Ascending aorta (tissue), 2 donors: Measurements from ENCODE around the gene ZNF576. TPM values are rescaled to one million over a fixed set of nuclear protein-coding genes. Genes with fewer than 3 reads are reported as not detected.

Experiments used
- DNase-seq, 2 donors: peaks; one replicate each; pipeline ENCODE4 v3.0.0-alpha.2; 2019; ENCODE audit warnings: low spot score in 2 of 2
- H3K27ac ChIP-seq, 2 donors: fragments of 200-600 bp; sonication (generic); one replicate each; pipeline ENCODE4 v1.5.1; 2016 to 2017; ENCODE audit warnings: mild to moderate bottlenecking in 1 of 2
- H3K27me3 ChIP-seq: fragments of 200-600 bp; sonication (generic); one replicate; pipeline ENCODE4 v1.5.1; 2017
- H3K36me3 ChIP-seq, 2 donors: fragments of 200-600 bp; sonication (generic); one replicate each; pipeline ENCODE4 v1.5.1; 2016
- H3K4me1 ChIP-seq, 2 donors: fragments of 200-600 bp; sonication (generic); one replicate each; pipeline ENCODE4 v1.5.1; 2016 to 2017; ENCODE audit warnings: mild to moderate bottlenecking in 1 of 2
- H3K4me3 ChIP-seq, 2 donors: fragments of 200-600 bp; sonication (generic); one replicate each; pipeline ENCODE4 v1.5.1; 2016 to 2017; ENCODE audit warnings: mild to moderate bottlenecking in 1 of 2
- H3K9me3 ChIP-seq, 2 donors: fragments of 200-600 bp; sonication (generic); one replicate each; pipeline ENCODE4 v1.5.1; 2016
- CTCF ChIP-seq, 3 experiments: fragments of 200-600 bp in 2 of 3; fragments of 450-650 bp in 1 of 3; sonication (generic) in 2 of 3; IDR thresholded peaks; one replicate each; pipeline ENCODE4 v1.5.1; 2016 to 2019; ENCODE audit warnings: antibody characterized with exemption in 3 of 3, mild to moderate bottlenecking in 1 of 3, moderate library complexity in 1 of 3
- intact Hi-C: fragments of 100-400 bp; cut with DNase I; formaldehyde crosslinking; loops from one replicate; pipeline ENCODE4 v1.15.1; 2023
- total RNA-seq: library from RNA; depleted of rRNA; stranded (reverse); fragments of >200 nt; gene quantifications from one replicate; pipeline ENCODE4 v1.1.0, GENCODE V29; 2016

The ZNF576 gene
- total RNA-seq, 1 donor from 2014 or later: 3.1 TPM

- H3K27me3 ChIP-seq: no peaks in the 10 kb centered on the region
- intact Hi-C loops: no loop called here
- no peaks in the 10 kb centered on the region for H3K36me3 ChIP-seq
- no peak for TF ChIP-seq CTCF (IDR thresholded peaks at IDR 0.05)
- peaks cover 3 to 9% of the 10 kb centered on the region in 2 donors for H3K4me1 ChIP-seq
- DNase-seq: no peak
- no peak overlapping the region for H3K27ac ChIP-seq
- H3K4me3 ChIP-seq: no peak overlapping the region
- no peaks in the 10 kb centered on the region for H3K9me3 ChIP-seq
Measured at GRCh38 chr19:43570174-43570791, 26.1 kb upstream of the ZNF576 start.

GRCh38 chr19:43572171-43572588 is 24.2 kb upstream of the ZNF576 start:
- TF ChIP-seq CTCF (IDR thresholded peaks at IDR 0.05): no peak
- H3K4me1 ChIP-seq: peaks cover 8 to 9% of the 10 kb centered on the region in 2 donors
- H3K9me3 ChIP-seq: no peaks in the 10 kb centered on the region
- intact Hi-C loops: no loop called here
- H3K27ac ChIP-seq: no peak overlapping the region
- H3K4me3 ChIP-seq: no peak overlapping the region
- no peaks in the 10 kb centered on the region for H3K36me3 ChIP-seq
- DNase-seq: no peak
- H3K27me3 ChIP-seq: no peaks in the 10 kb centered on the region

- no peak for DNase-seq
- peak overlapping the region; percentile 76 to 87 for H3K4me3 ChIP-seq
- no peaks in the 10 kb centered on the region for H3K36me3 ChIP-seq
- no peaks in the 10 kb centered on the region for H3K27me3 ChIP-seq
- H3K9me3 ChIP-seq: no peaks in the 10 kb centered on the region
- peak overlapping the region; percentile 65 to 86 for H3K27ac ChIP-seq
- intact Hi-C loops: loop anchor here (1.0 kb wide), 3 partner anchors 22 to 94 kb away; partner anchors contain the start of genes IRGQ and ZNF576
- H3K4me1 ChIP-seq: peaks cover 8 to 9% of the 10 kb centered on the region in 2 donors
- TF ChIP-seq CTCF (IDR thresholded peaks at IDR 0.05): no peak
Measured at GRCh38 chr19:43574424-43575155, 21.8 kb upstream of the ZNF576 start.

DNA sequence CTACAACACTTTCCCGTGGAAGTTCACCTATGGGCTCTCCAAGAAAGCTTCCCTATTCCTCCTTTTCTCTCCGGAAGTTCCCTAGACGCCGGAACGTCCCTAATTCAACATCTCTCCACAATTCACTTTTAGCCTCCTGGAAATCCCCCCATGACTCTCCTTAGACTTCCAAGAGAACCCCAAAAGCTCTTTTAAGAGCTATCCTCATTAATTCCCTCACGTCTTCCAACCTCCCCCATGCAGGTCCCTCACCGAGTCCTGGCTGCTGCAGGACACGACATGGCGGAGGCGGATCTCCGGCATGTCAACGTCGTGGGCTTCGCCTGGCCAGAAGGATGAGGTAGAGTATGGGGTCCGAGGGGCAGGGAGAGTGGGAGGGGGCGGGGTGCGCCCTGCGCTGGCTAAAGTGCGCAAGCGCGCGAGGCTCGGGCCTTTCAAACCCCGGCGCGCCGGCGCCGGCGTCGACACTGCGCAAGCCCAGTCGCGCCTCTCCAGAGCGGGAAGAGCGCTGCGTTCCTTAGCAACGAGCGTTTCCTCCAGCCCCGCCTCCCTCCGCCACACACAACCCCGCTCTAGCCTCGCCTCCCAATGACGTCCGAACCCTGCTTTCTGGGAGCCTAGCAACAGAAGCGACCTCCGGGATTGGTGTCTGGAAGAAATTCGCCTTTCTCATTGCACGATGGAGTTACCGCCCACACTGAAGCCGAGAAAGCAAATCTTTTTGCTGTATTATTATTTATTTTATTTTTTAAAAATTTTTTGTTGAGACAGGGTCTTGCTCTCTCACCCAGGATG is 21.0 kb upstream of the ZNF576 start, which contains the start of the genes PINLYP and XRCC1:
Gene PINLYP (plus strand): TSS at position 646 of the 795 bp plus-strand sequence. CDS start 1,391 bp downstream, outside the sequence.
Gene XRCC1 (minus strand): TSS at position 372 of the 795 bp plus-strand sequence. CDS start 69 bp downstream, at position 303.
- TF ChIP-seq CTCF (IDR thresholded peaks at IDR 0.05): no peak
- Histone ChIP-seq H3K27me3 (no peaks in the 10 kb centered on the region), H3K9me3 (no peaks in the 10 kb centered on the region), H3K36me3 (no peaks in the 10 kb centered on the region), H3K4me1 (peaks cover 9 to 10% of the 10 kb centered on the region in 2 donors), H3K4me3 (peak within 1 kb of the TSS; percentile 76 to 87), H3K27ac (peak within 1 kb of the TSS; percentile 67 to 86)
- intact Hi-C loops: loop anchor here (1.0 kb wide), 3 partner anchors 21 to 93 kb away; partner anchors contain the start of genes IRGQ and ZNF576
- DNase-seq: peak; percentile 93 to 98
